Stimulated activated CD8-positive, alpha-beta memory T cell treated with anti-CD3 and anti-CD28 coated beads, Interleukin-4, amount 100 ng/mL, for 48 hours (primary cell): ENCODE measurements around the gene RPS6KA2.

ENCODE experiments used
- DNase-seq: peaks from one replicate; pipeline ENCODE4 v3.0.0-alpha.2; 2020

RPS6KA2 gene

GRCh38 chr6:166523782-166524559, 103.1 kb downstream of the RPS6KA2 start:
- DNase-seq, result no peak

DNA sequence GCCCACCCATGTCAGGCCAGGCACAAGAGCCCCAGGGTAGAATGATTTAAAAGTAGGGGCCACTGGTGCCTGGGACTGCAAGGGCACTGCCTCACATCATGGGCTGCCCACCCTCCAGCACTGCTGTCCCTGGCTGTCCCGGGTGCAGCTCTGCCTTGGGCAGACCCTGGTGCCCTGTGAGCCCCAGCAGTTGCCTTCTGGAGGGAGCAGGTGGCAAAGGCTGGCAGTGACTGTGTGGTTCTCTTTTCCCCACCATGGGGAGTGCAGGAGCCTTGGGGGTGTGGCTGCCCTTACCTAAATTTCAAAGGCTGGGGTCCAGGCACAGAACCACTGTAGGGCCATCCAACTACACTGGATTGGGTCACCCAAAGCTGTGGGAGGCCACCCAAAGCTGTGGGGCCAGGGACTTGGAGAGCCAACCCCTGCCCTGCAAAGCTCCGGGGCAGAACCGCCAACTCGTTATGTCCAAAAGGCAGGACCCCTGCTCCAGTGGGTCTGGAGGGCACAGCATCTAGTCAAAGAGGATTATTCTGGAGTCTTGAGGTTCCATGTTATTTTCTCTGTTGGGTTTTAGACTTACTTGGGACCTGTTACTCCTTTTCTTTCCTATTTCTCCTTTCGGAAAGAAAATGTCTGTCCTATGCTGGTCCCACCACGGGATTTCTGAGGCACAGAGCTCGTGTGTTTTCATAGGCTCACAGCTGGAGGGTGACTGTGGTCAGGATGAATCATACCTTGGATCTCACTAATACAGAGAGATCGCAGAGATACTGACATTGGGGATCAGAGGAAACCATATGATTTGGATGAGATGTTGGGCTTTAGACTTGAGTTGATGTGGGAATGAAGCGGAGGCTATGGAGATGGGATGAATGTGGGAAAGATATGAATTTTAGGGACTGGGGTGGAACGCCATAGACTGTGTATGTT, 105.9 kb downstream of the RPS6KA2 start:
- DNase-seq, result no peak

DNA sequence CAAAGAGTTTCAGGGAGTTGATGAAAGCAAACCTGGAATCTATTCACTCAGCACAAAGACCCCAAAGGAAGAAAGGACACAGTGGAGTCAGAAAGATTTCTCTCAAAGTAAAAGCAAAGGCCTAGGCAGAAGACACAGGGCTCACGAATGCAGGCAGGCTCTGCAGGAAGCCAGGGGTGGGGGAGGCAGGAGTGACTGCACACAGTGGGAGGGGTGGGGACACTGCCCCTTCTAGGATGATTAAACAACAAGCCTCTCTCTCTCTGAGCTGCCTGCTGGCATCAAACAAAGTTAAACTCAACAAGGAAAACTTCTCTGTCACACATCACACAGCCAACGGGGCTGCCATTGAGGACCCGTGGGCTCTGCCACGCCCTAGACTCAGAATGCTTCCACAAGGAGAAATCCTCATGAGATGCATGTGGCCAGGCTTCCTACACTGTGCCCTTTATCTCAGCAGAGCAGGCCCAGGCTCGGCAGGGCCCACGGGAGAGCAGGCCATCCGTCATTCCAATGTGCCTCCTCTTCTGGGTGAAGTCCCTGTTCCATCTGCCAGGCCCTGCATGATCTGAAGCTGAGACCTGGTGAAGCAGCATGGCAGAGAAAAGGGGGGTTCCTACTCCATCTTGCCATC, 110.7 kb downstream of the RPS6KA2 start:
- DNase-seq, result no peak

DNA sequence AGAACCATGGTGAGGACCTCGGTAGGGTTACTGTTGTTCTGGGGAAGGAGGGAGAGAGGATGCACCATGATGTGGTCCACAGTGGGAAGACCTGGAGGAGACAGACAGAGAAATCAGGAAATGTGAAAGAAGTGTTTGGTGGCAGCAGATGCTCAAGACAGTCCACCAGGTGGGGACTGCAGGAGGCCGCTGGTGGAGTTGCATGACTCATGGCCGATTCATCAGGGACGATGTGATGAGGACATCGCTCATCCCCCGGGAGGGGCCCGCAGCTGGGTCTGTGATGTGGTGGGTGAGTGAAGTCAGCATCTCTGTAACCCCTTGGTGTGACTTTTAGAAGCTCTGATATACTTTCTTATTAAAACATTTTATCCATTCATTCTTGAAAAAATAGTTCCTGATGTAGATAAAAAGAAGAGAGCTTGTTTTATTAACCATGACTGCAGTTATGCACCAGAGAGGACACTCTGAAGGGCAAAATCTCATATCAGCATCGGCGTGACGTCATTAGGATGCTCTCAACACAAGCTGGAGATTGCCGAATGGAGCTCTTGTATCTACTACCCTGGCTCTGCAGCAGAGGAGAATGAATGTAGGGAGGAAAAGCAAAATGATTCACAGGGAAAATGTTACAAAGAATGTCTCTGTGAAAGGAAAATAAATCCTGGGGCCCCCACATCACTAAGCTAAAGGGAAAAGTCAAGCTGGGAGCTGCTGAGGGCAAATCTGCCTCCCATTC, 111.8 kb downstream of the RPS6KA2 start:
- DNase-seq, result peak; percentile 76

DNA sequence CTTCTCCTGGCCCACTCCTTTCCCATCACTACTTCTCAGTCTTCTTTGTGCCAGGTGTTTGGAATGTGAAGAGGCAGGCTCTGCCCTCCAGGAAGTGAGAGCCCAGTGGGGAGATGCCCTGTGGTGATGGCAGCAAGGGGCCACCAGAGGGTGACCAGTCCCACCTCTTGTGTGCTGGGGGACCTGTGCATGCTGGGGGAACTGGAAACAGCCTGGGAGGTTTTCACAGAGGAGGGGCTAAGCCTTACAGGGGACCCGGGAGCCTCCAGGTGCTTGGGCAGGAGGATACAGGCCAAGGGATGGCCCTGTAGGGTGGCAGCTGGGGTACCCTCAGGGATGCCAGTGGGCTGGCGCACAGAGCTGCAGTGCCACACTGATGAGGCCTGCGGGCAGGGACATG, 112.9 kb downstream of the RPS6KA2 start:
- no peak for DNase-seq

DNA sequence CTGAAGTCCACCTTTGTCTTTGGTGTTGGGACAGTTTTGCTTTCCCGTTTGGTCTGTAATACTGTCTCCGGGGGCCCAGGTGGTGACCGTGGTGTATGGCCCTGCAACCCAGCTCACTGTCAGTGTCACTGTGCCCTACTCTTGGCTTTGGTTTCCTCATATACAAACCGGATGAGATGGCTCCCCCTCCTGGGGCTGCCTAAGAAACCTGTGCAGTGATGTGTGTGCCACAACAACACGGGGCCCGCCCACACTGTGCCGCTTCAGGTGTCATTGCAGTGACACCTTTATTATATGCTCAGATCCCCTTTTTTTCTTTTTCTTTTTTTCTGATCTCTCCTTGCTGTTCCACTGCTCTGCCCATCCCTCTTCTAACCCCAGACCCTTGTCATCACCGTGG, 114.5 kb downstream of the RPS6KA2 start:
- peak; percentile 50 for DNase-seq

DNA sequence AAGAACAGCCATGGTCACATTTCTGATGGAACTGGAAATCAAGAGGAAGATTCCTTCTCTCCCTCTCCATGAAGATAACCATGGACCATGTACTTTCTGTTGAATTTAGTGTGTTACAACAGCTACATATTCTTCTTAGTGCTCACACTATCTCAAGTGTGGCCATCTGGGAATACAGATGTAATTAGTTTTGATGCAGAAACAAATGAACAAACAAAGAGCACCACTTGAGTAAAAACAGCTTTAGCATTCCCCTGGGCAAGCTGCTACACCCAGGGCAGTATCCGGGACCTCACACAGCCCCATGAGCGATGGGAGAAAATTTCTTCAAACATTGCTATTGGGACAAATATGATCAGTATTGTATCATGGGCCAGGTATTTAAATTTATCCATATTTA, 115.7 kb downstream of the RPS6KA2 start:
- no peak for DNase-seq

DNA sequence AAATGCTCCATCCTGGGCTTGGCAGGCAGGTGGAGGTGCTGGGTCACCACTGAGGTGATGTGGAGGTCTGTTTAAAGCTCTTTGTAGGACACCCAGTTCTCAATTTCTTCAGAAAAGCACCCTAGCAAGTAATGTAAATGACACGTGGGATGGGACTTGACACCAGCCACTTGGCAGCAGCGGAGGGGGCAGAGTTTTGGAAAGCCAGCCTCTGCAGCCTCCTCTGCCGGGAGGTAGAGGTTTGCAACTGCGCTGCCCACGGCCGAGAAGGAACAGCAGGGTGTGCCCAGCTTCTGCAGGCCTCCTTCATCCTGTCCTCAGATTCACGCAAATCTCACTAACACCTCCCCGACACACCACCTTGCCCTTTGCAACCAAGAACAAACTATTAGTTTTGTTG, 117.9 kb downstream of the RPS6KA2 start:
- no peak for DNase-seq

- DNase-seq, result no peak
Observed at GRCh38 chr6:166508726-166509125, 118.3 kb downstream of the RPS6KA2 start.

DNA sequence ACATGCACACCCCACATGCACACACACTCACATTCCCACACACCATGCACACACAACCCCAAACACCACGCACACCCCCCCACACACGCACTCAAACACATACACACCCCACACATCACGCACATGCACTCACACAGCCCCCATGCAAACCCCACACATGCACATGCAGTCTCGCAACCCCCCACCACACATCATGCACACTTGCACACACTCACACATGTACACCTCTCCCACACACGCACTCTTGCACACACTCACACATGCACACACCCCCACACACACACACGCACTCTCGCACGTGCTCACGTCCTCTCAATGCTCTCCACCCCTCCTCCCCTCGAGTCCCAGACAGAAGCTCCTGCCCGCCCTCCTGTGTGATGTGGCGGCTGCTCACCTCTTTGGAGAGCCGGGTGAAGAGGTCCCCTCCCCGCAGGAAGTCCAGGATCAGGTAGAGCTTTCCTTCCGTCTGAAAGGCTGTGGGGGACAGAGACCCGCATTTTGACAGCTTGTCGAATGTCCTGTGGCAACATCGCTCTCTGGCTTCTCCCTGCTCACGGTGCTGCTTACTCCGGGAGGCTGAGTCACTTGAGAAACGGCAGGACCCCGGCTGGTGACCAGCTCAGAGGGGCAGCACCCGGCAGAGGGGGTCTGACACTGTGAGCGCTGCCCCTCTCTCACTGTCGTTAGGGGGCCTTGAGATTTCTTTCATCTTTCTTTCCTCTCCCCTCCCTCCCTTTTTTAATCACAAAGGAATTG, 119.1 kb downstream of the RPS6KA2 start:
- no peak for DNase-seq

- no peak for DNase-seq
Observed at GRCh38 chr6:166507380-166507779, 119.7 kb downstream of the RPS6KA2 start.

GRCh38 chr6:166505133-166505905, 121.7 kb downstream of the RPS6KA2 start:
- no peak for DNase-seq

DNA sequence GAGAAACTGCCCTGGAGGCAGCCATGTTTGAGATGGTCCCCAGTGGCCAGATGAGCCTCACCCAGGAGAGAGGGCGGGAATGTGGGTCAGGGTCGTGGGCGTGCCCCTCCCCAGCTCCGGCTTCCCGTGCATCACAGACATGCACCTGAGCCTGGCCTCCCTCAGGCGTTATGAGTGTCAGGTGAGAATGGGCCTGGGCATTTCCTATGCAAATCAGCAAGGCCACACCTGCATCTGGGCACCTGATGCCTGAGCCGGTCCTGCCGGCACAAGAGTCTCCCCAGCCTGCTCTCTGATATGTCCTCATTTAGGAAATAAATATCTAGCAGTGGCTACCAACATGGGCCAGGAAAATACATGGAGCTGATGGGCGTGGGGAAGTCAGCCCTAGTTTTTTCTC, 123.0 kb downstream of the RPS6KA2 start:
- no peak for DNase-seq

- no peak for DNase-seq
Observed at GRCh38 chr6:166503167-166503744, 123.8 kb downstream of the RPS6KA2 start.

- no peak for DNase-seq
Observed at GRCh38 chr6:166502453-166502852, 124.6 kb downstream of the RPS6KA2 start.

DNA sequence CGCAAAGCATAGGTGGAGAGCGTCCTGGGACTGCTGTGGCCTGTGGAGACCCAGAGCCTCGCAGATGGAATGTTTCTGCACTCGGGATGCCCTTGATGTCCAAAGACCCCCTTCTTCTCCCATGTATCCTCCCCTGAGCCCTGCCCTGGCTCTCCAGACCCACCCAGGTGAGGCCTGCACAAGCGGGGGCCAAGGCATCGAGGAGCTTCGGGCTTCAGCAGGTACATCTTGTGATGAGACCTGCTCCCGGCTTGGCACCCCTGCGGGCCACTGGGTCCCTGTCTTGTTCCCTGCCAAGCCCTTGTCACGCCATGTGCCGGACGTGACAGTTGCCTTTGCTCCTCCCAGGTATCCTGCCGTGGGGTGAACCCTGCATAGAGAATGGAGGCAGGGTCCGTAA, 125.8 kb downstream of the RPS6KA2 start:
- no peak for DNase-seq

GRCh38 chr6:166500246-166500645, 126.8 kb downstream of the RPS6KA2 start:
- no peak for DNase-seq

DNA sequence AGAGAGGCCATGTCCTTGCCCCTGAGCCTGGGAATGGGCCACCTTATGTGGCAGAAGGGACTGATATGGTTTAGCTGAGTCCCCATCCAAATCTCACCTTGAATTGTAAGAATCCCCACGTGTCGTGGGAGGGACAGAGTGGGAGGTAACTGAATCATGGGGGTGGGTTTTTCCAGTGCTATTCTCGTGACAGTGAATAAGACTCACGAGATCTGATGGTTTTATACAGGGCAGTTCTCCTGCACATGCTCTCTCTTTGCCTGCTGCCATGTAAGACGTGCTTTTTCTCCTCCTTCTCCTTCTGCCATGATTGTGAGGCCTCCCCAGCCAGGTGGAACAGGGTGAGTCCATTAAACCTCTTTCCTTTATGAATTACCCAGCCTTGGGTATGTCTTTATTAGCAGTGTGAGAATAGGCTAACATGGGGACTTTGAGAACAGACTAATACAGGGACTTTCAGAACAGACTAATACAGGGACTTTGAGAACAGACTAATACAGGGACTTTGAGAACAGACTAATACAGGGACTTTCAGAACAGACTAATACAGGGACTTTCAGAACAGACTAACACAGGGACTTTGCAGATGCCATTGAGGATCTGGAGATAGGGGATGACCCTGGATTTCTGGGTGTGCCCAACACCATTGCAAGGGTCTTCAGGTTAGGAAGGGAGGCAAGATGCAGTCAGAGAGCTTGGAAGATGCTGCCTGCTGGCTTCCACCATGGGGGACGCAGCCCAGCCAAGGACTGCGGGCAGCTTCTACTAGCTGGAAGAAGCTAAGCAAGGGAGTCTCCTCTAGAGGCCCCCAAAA, 127.5 kb downstream of the RPS6KA2 start:
- no peak for DNase-seq

- no peak for DNase-seq
Observed at GRCh38 chr6:166498661-166499349, 128.2 kb downstream of the RPS6KA2 start.
